Breast epithelium (tissue), 4 donors: ENCODE data around the gene IL1R1. TPM values are rescaled to one million over a fixed set of nuclear protein-coding genes. Genes with fewer than 3 reads are reported as not detected.

Experiments used
- DNase-seq, 2 donors: peaks; one replicate each; pipeline ENCODE4 v3.0.0-alpha.2; 2019; ENCODE audit warnings: low spot score in 2 of 2
- H3K27ac ChIP-seq, 2 donors: fragments of 200-600 bp; sonication (generic) in 1 of 2; one replicate each; pipeline ENCODE4 v1.5.1; 2016 to 2019; ENCODE audit warnings: mild to moderate bottlenecking in 1 of 2
- H3K27me3 ChIP-seq, 2 donors: fragments of 200-600 bp; sonication (generic) in 1 of 2; one replicate each; pipeline versions ENCODE4 v1.5.1 to v1.6.0; 2017 to 2019; ENCODE audit warnings: control low read depth in 1 of 2, mild to moderate bottlenecking in 1 of 2
- H3K36me3 ChIP-seq: fragments of 200-600 bp; one replicate; pipeline ENCODE4 v1.5.1; 2019
- H3K4me1 ChIP-seq, 2 donors: fragments of 200-600 bp; sonication (generic); one replicate each; pipeline ENCODE4 v1.5.1; 2016 to 2019; ENCODE audit warnings: control low read depth in 1 of 2
- H3K4me3 ChIP-seq, 3 donors: fragments of 200-600 bp; sonication (generic); 1 replicate in 2 of 3; 2 replicates in 1 of 3; pipeline ENCODE4 v1.5.1; 2016 to 2019; ENCODE audit warnings: mild to moderate bottlenecking in 3 of 3, moderate library complexity in 2 of 3
- H3K9me3 ChIP-seq, 2 donors: fragments of 200-600 bp; sonication (generic) in 1 of 2; one replicate each; pipeline ENCODE4 v1.5.1; 2016 to 2019; ENCODE audit warnings: control low read depth in 1 of 2
- CTCF ChIP-seq, 3 donors: fragments of 450-650 bp; IDR thresholded peaks; one replicate each; pipeline ENCODE4 v1.5.1; 2016 to 2017; ENCODE audit warnings: antibody characterized with exemption in 3 of 3, mild to moderate bottlenecking in 3 of 3, moderate library complexity in 3 of 3
- POLR2A ChIP-seq: fragments of 450-650 bp; IDR thresholded peaks from one replicate; pipeline ENCODE4 v1.6.1; 2016; ENCODE audit warnings: antibody characterized with exemption, mild to moderate bottlenecking, moderate library complexity
- POLR2AphosphoS5 ChIP-seq, 3 donors: sonication (generic); formaldehyde crosslinking; IDR thresholded peaks; one replicate each; pipeline ENCODE4 v1.6.1; 2017; ENCODE audit warnings: antibody characterized with exemption in 3 of 3
- intact Hi-C: fragments of 100-400 bp; cut with DNase I; formaldehyde crosslinking; loops from one replicate; pipeline ENCODE4 v1.15.1; 2023; ENCODE audit warnings: low total_unique reads
- total RNA-seq, 3 donors: library from RNA; depleted of rRNA; stranded (reverse); fragments of >200 nt; gene quantifications; one replicate each; pipeline ENCODE4 v1.1.0, GENCODE V29; 2016

Gene IL1R1, protein sequence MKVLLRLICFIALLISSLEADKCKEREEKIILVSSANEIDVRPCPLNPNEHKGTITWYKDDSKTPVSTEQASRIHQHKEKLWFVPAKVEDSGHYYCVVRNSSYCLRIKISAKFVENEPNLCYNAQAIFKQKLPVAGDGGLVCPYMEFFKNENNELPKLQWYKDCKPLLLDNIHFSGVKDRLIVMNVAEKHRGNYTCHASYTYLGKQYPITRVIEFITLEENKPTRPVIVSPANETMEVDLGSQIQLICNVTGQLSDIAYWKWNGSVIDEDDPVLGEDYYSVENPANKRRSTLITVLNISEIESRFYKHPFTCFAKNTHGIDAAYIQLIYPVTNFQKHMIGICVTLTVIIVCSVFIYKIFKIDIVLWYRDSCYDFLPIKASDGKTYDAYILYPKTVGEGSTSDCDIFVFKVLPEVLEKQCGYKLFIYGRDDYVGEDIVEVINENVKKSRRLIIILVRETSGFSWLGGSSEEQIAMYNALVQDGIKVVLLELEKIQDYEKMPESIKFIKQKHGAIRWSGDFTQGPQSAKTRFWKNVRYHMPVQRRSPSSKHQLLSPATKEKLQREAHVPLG
- 100 to 1,000 TPM; 127 to 206 (median 136) TPM for total RNA-seq

- peak within 1 kb of the TSS; percentile 71 to 94 (median 86) for H3K4me3 ChIP-seq
- no peaks in the 10 kb centered on the region for H3K27me3 ChIP-seq
- no peak for TF ChIP-seq CTCF (IDR thresholded peaks at IDR 0.05)
- TF ChIP-seq POLR2AphosphoS5 (IDR thresholded peaks at IDR 0.05): peak in 2 of 3 donors; percentile 28
- peaks cover 0 to 22% of the 10 kb centered on the region in 2 donors for H3K9me3 ChIP-seq
- intact Hi-C loops: loop anchor here (10.0 kb wide), 1 partner anchor 77 kb away; no protein-coding TSS in a partner anchor
- peak within 1 kb of the TSS; percentile 93 to 99 for H3K27ac ChIP-seq
- no peaks in the 10 kb centered on the region for H3K4me1 ChIP-seq
- DNase-seq: peak; percentile 63 to 71
- no peaks in the 10 kb centered on the region for H3K36me3 ChIP-seq
These were observed at the start of gene IL1R1 for GRCh38 chr2:102141970-102142828. Gene IL1R1, plus strand, starts transcription at chr2:102142746. Its CDS starts 14,979 bp downstream, at chr2:102157725.

- Histone ChIP-seq H3K27ac (no peak overlapping the region), H3K4me3 (no peak overlapping the region), H3K36me3 (no peaks in the 10 kb centered on the region), H3K9me3 (no peaks in the 10 kb centered on the region), H3K27me3 (no peaks in the 10 kb centered on the region), H3K4me1 (no peaks in the 10 kb centered on the region)
- intact Hi-C loops: no loop called here
- DNase-seq: no peak
- TF ChIP-seq POLR2A (no peak), POLR2AphosphoS5 (IDR thresholded peaks at IDR 0.05) (no peak), CTCF (IDR thresholded peaks at IDR 0.05) (no peak)
These were observed 48.9 kb upstream of the IL1R1 start for GRCh38 chr2:102093662-102094061.

GRCh38 chr2:102094917-102095316 is 47.6 kb upstream of the IL1R1 start:
- no peak overlapping the region for H3K27ac ChIP-seq
- TF ChIP-seq CTCF (IDR thresholded peaks at IDR 0.05) (no peak), POLR2AphosphoS5 (IDR thresholded peaks at IDR 0.05) (no peak), POLR2A (no peak)
- intact Hi-C loops: no loop called here
- DNase-seq: no peak
- no peaks in the 10 kb centered on the region for H3K4me1 ChIP-seq
- H3K4me3 ChIP-seq: no peak overlapping the region
- no peaks in the 10 kb centered on the region for H3K36me3 ChIP-seq
- H3K9me3 ChIP-seq: no peaks in the 10 kb centered on the region
- H3K27me3 ChIP-seq: no peaks in the 10 kb centered on the region

GRCh38 chr2:102096103-102096502 is 46.4 kb upstream of the IL1R1 start:
- TF ChIP-seq POLR2AphosphoS5 (IDR thresholded peaks at IDR 0.05): no peak
- no peak overlapping the region for H3K4me3 ChIP-seq
- DNase-seq: no peak
- H3K36me3 ChIP-seq: no peaks in the 10 kb centered on the region
- no peaks in the 10 kb centered on the region for H3K9me3 ChIP-seq
- intact Hi-C loops: no loop called here
- no peaks in the 10 kb centered on the region for H3K4me1 ChIP-seq
- H3K27ac ChIP-seq: no peak overlapping the region
- no peaks in the 10 kb centered on the region for H3K27me3 ChIP-seq

DNA sequence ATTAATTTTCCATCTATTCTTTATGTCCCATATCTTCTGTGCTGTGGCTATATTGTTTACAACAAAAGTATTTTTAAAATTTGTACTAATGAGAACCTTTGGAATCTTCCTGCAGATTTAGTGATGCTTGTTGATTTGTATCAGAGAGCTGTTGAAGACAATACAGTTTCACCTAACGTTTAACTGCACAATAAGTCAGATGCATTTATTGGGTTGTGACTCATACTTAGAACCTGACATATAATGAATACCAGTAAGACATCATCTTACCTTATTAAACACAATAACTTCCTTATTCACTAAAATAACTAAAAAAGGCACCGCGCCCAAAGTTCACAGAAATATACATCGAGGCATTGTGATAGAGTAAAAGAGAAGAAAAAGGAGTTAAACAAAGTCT is 43.8 kb upstream of the IL1R1 start:
- Histone ChIP-seq H3K4me1 (no peaks in the 10 kb centered on the region), H3K36me3 (no peaks in the 10 kb centered on the region), H3K27ac (no peak overlapping the region), H3K27me3 (no peaks in the 10 kb centered on the region), H3K4me3 (no peak overlapping the region), H3K9me3 (no peaks in the 10 kb centered on the region)
- TF ChIP-seq POLR2AphosphoS5 (IDR thresholded peaks at IDR 0.05): no peak
- intact Hi-C loops: no loop called here
- DNase-seq: no peak
